K562 treated with DMSO at 1 percent for 24 hours (cell line): ENCODE results near the gene COMMD8. TPM values are rescaled to one million over a fixed set of nuclear protein-coding genes. Genes with fewer than 3 reads are reported as not detected.

Experiments
- total RNA-seq: library from RNA; unstranded; fragments of 300-600 nt; gene quantifications from 2 replicates; pipeline ENCODE4 v1.2.3, GENCODE V29; 2022; ENCODE audit warnings: low read depth; ENCODE audit not compliant: insufficient read depth

The COMMD8 gene
- total RNA-seq, result 7.9 and 9.6 TPM in 2 replicates

GRCh38 chr4:47463235-47463956, at the start of gene COMMD8:
TSS of gene COMMD8 (minus strand) at chr4:47463702. CDS start at chr4:47463651, 51 bp downstream.

GRCh38 chr4:47485047-47485692, 21.7 kb upstream of the COMMD8 start, which contains the start of gene ATP10D:
TSS of gene ATP10D (plus strand) at chr4:47485275. CDS start at chr4:47512541, 27,266 bp downstream.

Other genes with a start within 250 kb of the COMMD8 start
- 1.3 and 2.5 TPM in 2 replicates for gene ATP10D, start 21.6 kb upstream of the COMMD8 start, total RNA-seq